K562 (cell line): ENCODE data around the gene EGFR. TPM values are rescaled to one million over a fixed set of nuclear protein-coding genes. Genes with fewer than 3 reads are reported as not detected.

ENCODE experiments used
- ATAC-seq: fragments of 200-7000 bp; cut with Tn5 transposase; 3 replicates; pipeline ENCODE4 v1.9.1; 2020; ENCODE audit warnings: moderate library complexity
- BruUV-seq: library from RNA; stranded (reverse); fragments of 400-500 nt; replicated peaks from 2 replicates; lab custom pipeline; 2021; lab: Mats Ljungman, UMichigan
- CTCF ChIA-PET: fragments of 300-600 bp; formaldehyde crosslinking; extraction: SDS; loops from one replicate; lab custom pipeline; 2021; ENCODE audit warnings: low intra/inter-chr PET ratio; lab: Yijun Ruan, JAX
- POLR2A ChIA-PET: fragments of 300-600, 350-650 bp; sonication (Branson Sonifier 250); formaldehyde crosslinking; extraction: SDS; loops from one replicate; lab custom pipeline; 2021; ENCODE audit warnings: antibody characterized with exemption, inconsistent platforms; lab: Yijun Ruan, JAX
- DNase-seq, 4 experiments: peaks; one replicate each; pipeline versions ENCODE4 v3.0.0 to v3.0.0-alpha.2; 2011 to 2018; ENCODE audit warnings: low spot score in 3 of 4, mixed read lengths in 3 of 4; ENCODE audit errors: extremely low read depth in 1 of 4
- FAIRE-seq: peaks from 2 replicates; lab custom pipeline; 2011; peaks lifted over from hg19 to GRCh38; lab: Jason Lieb, UNC
- H2AFZ ChIP-seq: 2 replicates; pipeline ENCODE4 v1.6.0; 2011; ENCODE audit warnings: low read depth, low read length, control low read depth, inconsistent platforms
- H3K27ac ChIP-seq: fragments of 200-600 bp; 3 replicates; pipeline ENCODE4 v1.8.0; 2011; ENCODE audit warnings: low read depth, mild to moderate bottlenecking, control low read depth, inconsistent platforms, low read length, moderate library complexity, mixed read lengths; ENCODE audit errors: extremely low read depth
- H3K27me3 ChIP-seq, 2 experiments: fragments of 300-600 bp in 1 of 2; 2 replicates in 1 of 2; 3 replicates in 1 of 2; pipeline versions ENCODE4 v1.6.0 to v1.8.0; 2011; ENCODE audit warnings: inconsistent platforms in 2 of 2, low read length in 2 of 2, mild to moderate bottlenecking in 1 of 2, mixed read lengths in 1 of 2, moderate library complexity in 1 of 2; ENCODE audit not compliant: control insufficient read depth in 2 of 2, insufficient read depth in 2 of 2
- H3K36me3 ChIP-seq: fragments of 300-600 bp; 3 replicates; pipeline ENCODE4 v1.8.0; 2011; ENCODE audit warnings: mild to moderate bottlenecking, low read length, inconsistent platforms; ENCODE audit not compliant: control insufficient read depth, insufficient read depth
- H3K4me1 ChIP-seq, 2 experiments: fragments of 200-600 bp in 1 of 2; replicated peaks in 1 of 2; 2 replicates in 1 of 2; 3 replicates in 1 of 2; pipeline versions ENCODE4 v1.5.1 to v1.8.0; 2011; ENCODE audit warnings: inconsistent platforms in 2 of 2, low read length in 2 of 2, mild to moderate bottlenecking in 1 of 2, mixed read lengths in 1 of 2, moderate library complexity in 1 of 2; ENCODE audit not compliant: control insufficient read depth in 2 of 2, insufficient read depth in 2 of 2
- H3K4me2 ChIP-seq: 2 replicates; pipeline ENCODE4 v1.6.1; 2011; ENCODE audit warnings: low read length, control low read depth, inconsistent platforms, mixed read lengths; ENCODE audit not compliant: insufficient read depth
- H3K4me3 ChIP-seq: fragments of 200-600 bp; sonication (generic), shearing (Covaris generic); 2 replicates; pipeline ENCODE4 v1.5.1; 2016; ENCODE audit warnings: control low read depth, inconsistent platforms
- H3K79me2 ChIP-seq: fragments of 200-600 bp; 3 replicates; pipeline ENCODE4 v1.8.0; 2011; ENCODE audit warnings: low read length, inconsistent platforms; ENCODE audit not compliant: control insufficient read depth, insufficient read depth
- H3K9ac ChIP-seq, 2 experiments: 2 replicates each; pipeline versions ENCODE4 v1.6.0 to v1.6.1; 2011; ENCODE audit warnings: low read depth in 2 of 2, low read length in 2 of 2, control low read depth in 1 of 2, inconsistent platforms in 1 of 2, mild to moderate bottlenecking in 1 of 2, mixed read lengths in 1 of 2; ENCODE audit not compliant: insufficient read depth in 1 of 2
- H3K9me1 ChIP-seq: one replicate; pipeline ENCODE4 v1.6.0; 2011; ENCODE audit warnings: inconsistent platforms, mild to moderate bottlenecking, low read length, moderate library complexity; ENCODE audit not compliant: control insufficient read depth, insufficient read depth
- H3K9me3 ChIP-seq: replicated peaks from 2 replicates; pipeline ENCODE4 v1.5.1; 2011; ENCODE audit warnings: low read depth, low read length, inconsistent platforms; ENCODE audit not compliant: control insufficient read depth, insufficient read depth
- H4K20me1 ChIP-seq: replicated peaks from 2 replicates; pipeline ENCODE4 v1.6.1; 2011; ENCODE audit warnings: low read length, inconsistent platforms, mixed read lengths; ENCODE audit not compliant: control insufficient read depth, insufficient read depth
- BHLHE40 ChIP-seq: IDR thresholded peaks from 2 replicates; pipeline ENCODE4 v1.6.1; 2011; ENCODE audit warnings: low read length, improper control_type of control experiment
- HIVEP1 ChIP-seq: fragments of 250-450 bp; sonication (Bioruptor Pico); IDR thresholded peaks from 2 replicates; pipeline ENCODE4 v1.4.0; 2020; ENCODE audit warnings: mild to moderate bottlenecking
- HLTF ChIP-seq: fragments of 450-650 bp; IDR thresholded peaks from 2 replicates; pipeline ENCODE4 v1.6.1; 2016
- MAFK ChIP-seq: IDR thresholded peaks from 2 replicates; pipeline ENCODE4 v1.6.1; 2011; ENCODE audit warnings: low read length, improper control_type of control experiment
- NFE2 ChIP-seq: IDR thresholded peaks from 2 replicates; pipeline ENCODE4 v1.6.1; 2014; ENCODE audit warnings: antibody characterized with exemption, low read depth
- RBFOX2 ChIP-seq: fragments of 200-400 bp; formaldehyde crosslinking; IDR thresholded peaks from 2 replicates; pipeline ENCODE4 v1.6.1; 2017; ENCODE audit warnings: low read depth, mild to moderate bottlenecking, low read length, moderate library complexity
- SMAD1 ChIP-seq: fragments of 150-350 bp; IDR thresholded peaks from 2 replicates; pipeline ENCODE4 v1.6.1; 2014; ENCODE audit warnings: low read length, low read depth; ENCODE audit not compliant: partially characterized antibody
- ZNF217 ChIP-seq: sonication (generic); formaldehyde crosslinking; IDR thresholded peaks from 2 replicates; pipeline ENCODE4 v1.8.0; 2022; ENCODE audit warnings: mild to moderate bottlenecking, missing genetic modification reagents
- ZNF282 ChIP-seq: sonication (generic); formaldehyde crosslinking; IDR thresholded peaks from 2 replicates; pipeline ENCODE4 v1.8.1; 2023; ENCODE audit warnings: missing genetic modification reagents
- WGBS: fragments of 100-300 bp; shearing (Covaris generic); methylation state at CpG from one replicate; pipeline ENCODE4 v1.1.6; 2016; ENCODE audit warnings: low coverage, mixed read lengths; ENCODE audit not compliant: insufficient coverage; ENCODE audit errors: missing lambda C conversion rate; 5-methylcytosine and 5-hydroxymethylcytosine counted together
- in situ Hi-C: fragments of 300-500 bp; cut with MboI; formaldehyde crosslinking; loops from 4 replicates; pipeline ENCODE4 v1.15.0; 2018; ENCODE audit warnings: inconsistent platforms, mixed read lengths
- intact Hi-C: fragments of 100-400 bp; cut with micrococcal nuclease; formaldehyde crosslinking; loops from 2 replicates; pipeline ENCODE4 v1.14.2; 2022
- polyA plus RNA-seq, 8 experiments: library from polyadenylated mRNA; depleted of rRNA in 4 of 8; stranded (reverse) in 5 of 8; unstranded in 3 of 8; fragments of >200 nt; fragmentation: Nextera tagmentation in 2 of 8; fragmentation: Illumina TruSeq in 1 of 8; extraction: Ambion mirVana in 2 of 8; extraction: Trizol in 1 of 8; gene quantifications; 2 replicates each; pipeline versions ENCODE4 v1.2.1 to v1.2.3, GENCODE V29; 2011 to 2014; ENCODE audit warnings: inconsistent platforms in 1 of 8, missing spikeins in 1 of 8
- total RNA-seq, 7 experiments: library from RNA; depleted of rRNA in 6 of 7; stranded (reverse); fragments of >200 nt in 6 of 7; fragmentation: Illumina TruSeq in 2 of 7; extraction: Trizol in 2 of 7; gene quantifications; 2 replicates each; pipeline versions ENCODE4 v1.2.1 to v1.2.3, GENCODE V29; 2011 to 2021; ENCODE audit warnings: low replicate concordance in 1 of 7
- TF ChIP-seq, protein P1 (sequence below), 2 experiments: fragments of 450-650 bp in 1 of 2; sonication (generic) in 1 of 2; formaldehyde crosslinking in 1 of 2; IDR thresholded peaks in 1 of 2; conservative IDR thresholded peaks in 1 of 2; 2 replicates each; pipeline versions ENCODE4 v1.6.1 to v1.8.1; 2016 to 2023; ENCODE audit warnings: mild to moderate bottlenecking in 2 of 2, moderate library complexity in 2 of 2, inconsistent platforms in 1 of 2, missing genetic modification reagents in 1 of 2

EGFR gene
- total and polyA plus RNA-seq, 9 of the 15 experiments (the other 6 are each of a cell fraction or from before 2014, with no cell fraction given) = 0.13 TPM; not detected in 8

DNA sequence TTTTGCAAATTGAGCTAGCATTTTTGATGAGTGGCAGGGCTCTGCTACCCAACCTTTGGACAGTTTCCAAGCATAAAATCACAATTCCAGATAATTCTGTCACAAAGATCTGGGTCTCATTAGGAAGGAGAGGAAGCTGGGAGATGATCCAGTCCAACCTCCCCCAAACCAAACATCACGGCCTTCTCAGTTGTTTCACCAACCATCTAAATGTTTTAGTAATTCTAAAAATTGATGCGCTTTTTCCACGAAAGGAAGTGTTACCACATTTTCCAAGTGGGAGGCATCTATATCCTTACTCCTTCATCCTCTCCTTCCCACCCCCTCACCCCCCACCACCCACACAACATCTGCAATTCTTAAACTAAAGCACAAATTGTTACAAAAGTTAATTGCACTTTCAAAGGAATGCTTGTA, 108.3 kb downstream of the EGFR start:
- ChIA-PET CTCF (no interaction called here), POLR2A (interaction anchor here (0.6 kb wide), 1 partner anchor 27 kb away, joined by 3 read pairs; no protein-coding TSS in a partner anchor)
- Histone ChIP-seq H4K20me1 (no peaks in the 10 kb centered on the region), H2AFZ (no peak overlapping the region), H3K9ac (no peak overlapping the region), H3K4me2 (no peak overlapping the region), H3K27ac (no peak overlapping the region), H3K4me3 (no peak overlapping the region), H3K36me3 (no peaks in the 10 kb centered on the region), H3K27me3 (peaks cover 0 to 10% of the 10 kb centered on the region in 2 experiments; a peak in 1 of 5 replicates), H3K79me2 (no peaks in the 10 kb centered on the region), H3K9me1 (no peaks in the 10 kb centered on the region), H3K4me1 (peaks cover 0 to 2% of the 10 kb centered on the region in 2 experiments; a peak in 2 of 5 replicates), H3K9me3 (no peaks in the 10 kb centered on the region; the same call in 1 of the 2 replicates)
- ATAC-seq (no peak), FAIRE-seq (no peak), DNase-seq (no peak)
- BruUV-seq = no TSS peak
- TF ChIP-seq BHLHE40 (no peak), RBFOX2 (no peak), SMAD1 (no peak), HLTF (no peak), NFE2 (no peak), ZNF282 (CRISPR knock-in tag) (no peak), HIVEP1 (no peak), MAFK (no peak), ZNF217 (CRISPR knock-in tag) (no peak)
- TF ChIP-seq, protein P1, sequence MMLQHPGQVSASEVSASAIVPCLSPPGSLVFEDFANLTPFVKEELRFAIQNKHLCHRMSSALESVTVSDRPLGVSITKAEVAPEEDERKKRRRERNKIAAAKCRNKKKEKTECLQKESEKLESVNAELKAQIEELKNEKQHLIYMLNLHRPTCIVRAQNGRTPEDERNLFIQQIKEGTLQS (IDR thresholded peaks at IDR 0.05) = no peak
- TF ChIP-seq, protein P1 (CRISPR knock-in tag; conservative IDR thresholded peaks at IDR 0.05) = no peak
- intact Hi-C loops = no loop called here
- 19% methylated on average over 3 of the region's 3 CpGs for WGBS
- in situ Hi-C loops = no loop called here
